ENCODE data around the gene SHOC2. TPM values are rescaled to one million over a fixed set of nuclear protein-coding genes. Genes with fewer than 3 reads are reported as not detected.

Gene SHOC2
- total and polyA plus RNA-seq, 2 experiments from 2014 or later: 23.3 to 33.3 TPM

- H3K9me3 Mint-ChIP-seq: no peaks in the 10 kb centered on the region
- H3K27ac ChIP-seq (ENCODE audit: low read depth): no peak overlapping the region
- H3K9me2 ChIP-seq (ENCODE audit: insufficient read depth): no peaks in the 10 kb centered on the region
- H3K4me2 ChIP-seq: no peak overlapping the region
- H3F3A ChIP-seq (replicated peaks; ENCODE audit: low read depth): no peaks in the 10 kb centered on the region
- TF ChIP-seq CTCF (conservative IDR thresholded peaks at IDR 0.05; ENCODE audit: low read depth in 2 of 2): no peak
- TF ChIP-seq ETS1 (IDR thresholded peaks at IDR 0.05): no peak
- no peak for TF ChIP-seq POLR2AphosphoS5 (IDR thresholded peaks at IDR 0.05; ENCODE audit: low read depth)
- no peak for TF ChIP-seq ZNF331 (CRISPR knock-in tag; IDR thresholded peaks at IDR 0.05; ENCODE audit: low read depth)
- no peak for TF ChIP-seq NANOG (IDR thresholded peaks at IDR 0.05; ENCODE audit: borderline replicate concordance)
- no peak for TF ChIP-seq CREB1 (CRISPR knock-in tag; IDR thresholded peaks at IDR 0.05; ENCODE audit: low read depth)
- TF ChIP-seq ZNF462 (CRISPR knock-in tag; IDR thresholded peaks at IDR 0.05): no peak
- no peak for TF ChIP-seq STAT1 (IDR thresholded peaks at IDR 0.05; ENCODE audit: unreplicated experiment)
- TF ChIP-seq EZH2 (IDR thresholded peaks at IDR 0.05; ENCODE audit: low read depth, unreplicated experiment): no peak
- TF ChIP-seq ZNF114 (CRISPR knock-in tag; IDR thresholded peaks at IDR 0.05): no peak
- H4K20me1 ChIP-seq (replicated peaks; ENCODE audit: insufficient read depth): no peaks in the 10 kb centered on the region
- H3K4me1 Mint-ChIP-seq: peaks cover 16% of the 10 kb centered on the region
- H2AFZ ChIP-seq: no peak overlapping the region
- peaks cover 4% of the 10 kb centered on the region; the same call in 2 of the 3 replicates for H3K36me3 Mint-ChIP-seq (ENCODE audit: low read depth)
- no peaks in the 10 kb centered on the region for H3K79me2 ChIP-seq (replicated peaks; ENCODE audit: insufficient read depth)
- no peak overlapping the region for H3K27ac Mint-ChIP-seq
- H3K36me3 ChIP-seq (ENCODE audit: insufficient read depth): no peaks in the 10 kb centered on the region
- no peak for ATAC-seq
- peaks cover 8% of the 10 kb centered on the region; the same call in 1 of the 2 replicates for H3K4me1 ChIP-seq (ENCODE audit: insufficient read depth)
- peaks cover 1% of the 10 kb centered on the region for H3K27me3 Mint-ChIP-seq (ENCODE audit: insufficient read depth, low read depth, poor library complexity)
- no peaks in the 10 kb centered on the region for H3K27me3 ChIP-seq (ENCODE audit: insufficient read depth)
- no peak for DNase-seq (ENCODE audit: low spot score)
- H3K4me3 ChIP-seq: no peak overlapping the region
- H3K4me3 Mint-ChIP-seq: no peak overlapping the region
These were observed 9.3 kb upstream of the SHOC2 start for GRCh38 chr10:110910138-110910537.
